Measurements from ENCODE around the gene GZMM.

The GZMM gene

GRCh38 chr19:496112-496665, 47.7 kb upstream of the GZMM start, which contains the start of gene MADCAM1:
Gene MADCAM1 (plus strand): TSS chr19:496486. CDS start chr19:496500, 14 bp downstream.
- TF ChIP-seq SIN3A (IDR thresholded peaks at IDR 0.05; ENCODE audit: borderline replicate concordance, insufficient read depth, low read length), result no peak
- no peak for TF ChIP-seq FOXP2 (optimal IDR thresholded peaks at IDR 0.05; ENCODE audit: borderline replicate concordance, extremely low read depth, extremely low read length, insufficient read depth)
- no peak for TF ChIP-seq TAF1 (IDR thresholded peaks at IDR 0.05; ENCODE audit: borderline replicate concordance, insufficient read depth, low read length)
- no peak for TF ChIP-seq POLR2AphosphoS5 (IDR thresholded peaks at IDR 0.05; ENCODE audit: low read depth, low read length)
- TF ChIP-seq REST (IDR thresholded peaks at IDR 0.05; ENCODE audit: insufficient read depth in 1 of 2, low read depth in 2 of 2, low read length in 2 of 2), result no peak

GRCh38 chr19:496986-497385, 46.9 kb upstream of the GZMM start:
- no peak for TF ChIP-seq REST (IDR thresholded peaks at IDR 0.05; ENCODE audit: insufficient read depth in 1 of 2, low read depth in 2 of 2, low read length in 2 of 2)
- no peak for TF ChIP-seq SIN3A (IDR thresholded peaks at IDR 0.05; ENCODE audit: borderline replicate concordance, insufficient read depth, low read length)
- TF ChIP-seq POLR2AphosphoS5 (IDR thresholded peaks at IDR 0.05; ENCODE audit: low read depth, low read length), result no peak
- TF ChIP-seq TAF1 (IDR thresholded peaks at IDR 0.05; ENCODE audit: borderline replicate concordance, insufficient read depth, low read length), result no peak
- TF ChIP-seq FOXP2 (optimal IDR thresholded peaks at IDR 0.05; ENCODE audit: borderline replicate concordance, extremely low read depth, extremely low read length, insufficient read depth), result no peak

- TF ChIP-seq TAF1 (IDR thresholded peaks at IDR 0.05; ENCODE audit: borderline replicate concordance, insufficient read depth, low read length) (no peak), REST (IDR thresholded peaks at IDR 0.05; ENCODE audit: insufficient read depth in 1 of 2, low read depth in 2 of 2, low read length in 2 of 2) (no peak), SIN3A (IDR thresholded peaks at IDR 0.05; ENCODE audit: borderline replicate concordance, insufficient read depth, low read length) (no peak), POLR2AphosphoS5 (IDR thresholded peaks at IDR 0.05; ENCODE audit: low read depth, low read length) (no peak), FOXP2 (optimal IDR thresholded peaks at IDR 0.05; ENCODE audit: borderline replicate concordance, extremely low read depth, extremely low read length, insufficient read depth) (no peak)
Observed at GRCh38 chr19:497491-497868, 46.4 kb upstream of the GZMM start.

GRCh38 chr19:497869-498510, 45.9 kb upstream of the GZMM start:
- TF ChIP-seq REST (IDR thresholded peaks at IDR 0.05; ENCODE audit: insufficient read depth in 1 of 2, low read depth in 2 of 2, low read length in 2 of 2), result no peak
- TF ChIP-seq TAF1 (IDR thresholded peaks at IDR 0.05; ENCODE audit: borderline replicate concordance, insufficient read depth, low read length), result no peak
- no peak for TF ChIP-seq SIN3A (IDR thresholded peaks at IDR 0.05; ENCODE audit: borderline replicate concordance, insufficient read depth, low read length)
- TF ChIP-seq POLR2AphosphoS5 (IDR thresholded peaks at IDR 0.05; ENCODE audit: low read depth, low read length), result no peak
- no peak for TF ChIP-seq FOXP2 (optimal IDR thresholded peaks at IDR 0.05; ENCODE audit: borderline replicate concordance, extremely low read depth, extremely low read length, insufficient read depth)

Data from PFSK-1 (cell line).